RWPE1 (cell line): ENCODE data around the gene BRI3BP.

Source experiments
- CTCF ChIA-PET: fragments of 350-600 bp; sonication (Branson Sonifier 250); formaldehyde crosslinking; extraction: SDS; loops from one replicate; lab custom pipeline; 2021; lab: Yijun Ruan, JAX
- POLR2A ChIA-PET: fragments of 400-600 bp; formaldehyde crosslinking; extraction: SDS; loops from one replicate; lab custom pipeline; 2020; ENCODE audit warnings: antibody characterized with exemption; ENCODE audit not compliant: low non-redundant PET; lab: Yijun Ruan, JAX
- DNase-seq: peaks from one replicate; pipeline ENCODE4 v3.0.0; 2012; ENCODE audit warnings: low spot score
- H3K27ac ChIP-seq: fragments of 450-650 bp; 2 replicates; pipeline ENCODE4 v1.5.1; 2017
- TF ChIP-seq, protein P1 (sequence below): fragments of 450-650 bp; conservative IDR thresholded peaks from 2 replicates; pipeline ENCODE4 v1.5.1; 2017; ENCODE audit warnings: low read depth, mild to moderate bottlenecking

Gene BRI3BP, protein sequence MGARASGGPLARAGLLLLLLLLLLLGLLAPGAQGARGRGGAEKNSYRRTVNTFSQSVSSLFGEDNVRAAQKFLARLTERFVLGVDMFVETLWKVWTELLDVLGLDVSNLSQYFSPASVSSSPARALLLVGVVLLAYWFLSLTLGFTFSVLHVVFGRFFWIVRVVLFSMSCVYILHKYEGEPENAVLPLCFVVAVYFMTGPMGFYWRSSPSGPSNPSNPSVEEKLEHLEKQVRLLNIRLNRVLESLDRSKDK

DNA sequence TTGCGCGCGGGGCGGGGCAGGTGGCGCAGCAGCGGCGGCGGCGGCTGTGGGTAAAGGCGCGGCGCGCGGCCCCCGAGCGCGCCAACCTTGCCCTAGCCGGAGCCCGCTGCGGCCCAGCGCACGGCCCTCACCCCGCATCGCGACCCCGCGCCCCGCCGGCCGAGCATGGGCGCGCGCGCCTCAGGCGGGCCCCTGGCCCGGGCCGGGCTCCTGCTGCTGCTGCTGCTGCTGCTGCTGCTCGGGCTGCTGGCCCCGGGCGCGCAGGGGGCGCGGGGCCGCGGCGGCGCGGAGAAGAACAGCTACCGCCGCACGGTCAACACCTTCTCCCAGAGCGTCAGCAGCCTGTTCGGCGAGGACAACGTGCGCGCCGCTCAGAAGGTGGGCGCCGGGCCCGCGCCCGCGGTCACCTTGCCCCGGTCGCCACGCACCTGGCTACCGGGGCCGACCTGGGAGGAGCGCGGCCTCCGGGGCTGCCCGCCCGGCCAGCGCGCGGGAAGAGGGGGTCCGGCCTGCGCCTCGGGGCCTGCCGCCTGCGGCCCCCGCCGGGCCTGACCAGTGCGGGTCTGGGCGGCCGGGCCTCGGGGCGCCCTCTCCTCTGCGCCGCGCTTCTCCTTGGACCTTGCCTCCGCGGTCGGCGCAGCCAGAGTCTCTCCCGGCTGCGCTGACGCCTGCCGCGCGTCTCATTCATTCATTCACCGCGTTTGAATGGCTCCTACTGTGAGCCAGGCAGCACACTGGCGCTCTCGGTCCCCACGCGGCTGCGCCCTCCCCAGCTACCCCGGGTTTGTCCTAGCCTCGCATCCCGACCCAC, at the start of gene BRI3BP:
TSS of gene BRI3BP (plus strand) at position 20 of the 811 bp plus-strand sequence. CDS start at position 166, 146 bp downstream.
- peak; percentile 44 for DNase-seq

DNA sequence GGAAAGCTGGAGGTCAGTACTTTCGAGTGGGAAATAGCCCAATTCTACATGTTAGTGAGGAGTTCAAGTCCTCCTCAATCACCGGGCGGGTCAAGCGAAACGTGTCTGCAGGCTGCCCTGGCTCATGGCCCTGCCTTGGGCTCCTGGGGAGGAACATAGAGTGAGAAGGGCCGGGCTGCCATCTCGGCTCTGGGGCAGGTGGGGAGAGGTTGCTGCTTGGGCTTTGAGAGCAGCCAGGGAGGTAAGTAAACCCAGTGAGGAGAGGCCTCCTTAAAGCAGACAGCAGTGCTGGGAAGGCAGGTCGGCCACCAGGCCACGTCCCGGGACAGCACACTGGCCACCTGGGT, 47.0 kb upstream of the BRI3BP start:
- TF ChIP-seq, protein P1, sequence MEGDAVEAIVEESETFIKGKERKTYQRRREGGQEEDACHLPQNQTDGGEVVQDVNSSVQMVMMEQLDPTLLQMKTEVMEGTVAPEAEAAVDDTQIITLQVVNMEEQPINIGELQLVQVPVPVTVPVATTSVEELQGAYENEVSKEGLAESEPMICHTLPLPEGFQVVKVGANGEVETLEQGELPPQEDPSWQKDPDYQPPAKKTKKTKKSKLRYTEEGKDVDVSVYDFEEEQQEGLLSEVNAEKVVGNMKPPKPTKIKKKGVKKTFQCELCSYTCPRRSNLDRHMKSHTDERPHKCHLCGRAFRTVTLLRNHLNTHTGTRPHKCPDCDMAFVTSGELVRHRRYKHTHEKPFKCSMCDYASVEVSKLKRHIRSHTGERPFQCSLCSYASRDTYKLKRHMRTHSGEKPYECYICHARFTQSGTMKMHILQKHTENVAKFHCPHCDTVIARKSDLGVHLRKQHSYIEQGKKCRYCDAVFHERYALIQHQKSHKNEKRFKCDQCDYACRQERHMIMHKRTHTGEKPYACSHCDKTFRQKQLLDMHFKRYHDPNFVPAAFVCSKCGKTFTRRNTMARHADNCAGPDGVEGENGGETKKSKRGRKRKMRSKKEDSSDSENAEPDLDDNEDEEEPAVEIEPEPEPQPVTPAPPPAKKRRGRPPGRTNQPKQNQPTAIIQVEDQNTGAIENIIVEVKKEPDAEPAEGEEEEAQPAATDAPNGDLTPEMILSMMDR: no peak
- CTCF ChIA-PET: no interaction called here
- DNase-seq: no peak
- POLR2A ChIA-PET: no interaction called here
- H3K27ac ChIP-seq: peak overlapping the region; percentile 32

More for the DNA sequence above, at the start of gene BRI3BP:
- H3K27ac ChIP-seq: peak within 1 kb of the TSS; percentile 81
- CTCF ChIA-PET: interaction anchor here (0.7 to 1.0 kb wide), 3 partner anchors 54 to 166 kb away, joined by 3 read pairs; no protein-coding TSS in a partner anchor
- TF ChIP-seq, protein P1: no peak
- POLR2A ChIA-PET: no interaction called here

DNA sequence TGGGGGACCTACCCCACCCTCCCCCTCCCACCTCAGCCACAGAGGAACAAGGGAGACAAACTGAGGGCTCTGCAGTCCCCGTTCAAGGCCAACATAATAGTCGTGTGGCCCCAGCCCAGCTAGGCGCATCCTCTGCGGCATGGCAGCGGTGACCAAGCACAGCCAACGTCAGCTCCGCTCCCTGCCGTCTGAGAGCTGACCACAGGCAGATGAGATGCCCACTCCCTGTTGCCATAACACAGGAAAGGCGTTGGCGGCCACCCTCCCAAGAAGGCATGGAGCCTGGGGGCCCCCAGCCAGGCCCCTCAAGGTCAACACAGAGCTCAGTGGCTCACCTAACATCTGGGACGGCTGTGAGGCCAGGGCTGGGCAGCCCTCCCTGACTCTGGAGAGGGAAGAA, 46.4 kb upstream of the BRI3BP start:
- ChIA-PET CTCF (no interaction called here), POLR2A (no interaction called here)

DNA sequence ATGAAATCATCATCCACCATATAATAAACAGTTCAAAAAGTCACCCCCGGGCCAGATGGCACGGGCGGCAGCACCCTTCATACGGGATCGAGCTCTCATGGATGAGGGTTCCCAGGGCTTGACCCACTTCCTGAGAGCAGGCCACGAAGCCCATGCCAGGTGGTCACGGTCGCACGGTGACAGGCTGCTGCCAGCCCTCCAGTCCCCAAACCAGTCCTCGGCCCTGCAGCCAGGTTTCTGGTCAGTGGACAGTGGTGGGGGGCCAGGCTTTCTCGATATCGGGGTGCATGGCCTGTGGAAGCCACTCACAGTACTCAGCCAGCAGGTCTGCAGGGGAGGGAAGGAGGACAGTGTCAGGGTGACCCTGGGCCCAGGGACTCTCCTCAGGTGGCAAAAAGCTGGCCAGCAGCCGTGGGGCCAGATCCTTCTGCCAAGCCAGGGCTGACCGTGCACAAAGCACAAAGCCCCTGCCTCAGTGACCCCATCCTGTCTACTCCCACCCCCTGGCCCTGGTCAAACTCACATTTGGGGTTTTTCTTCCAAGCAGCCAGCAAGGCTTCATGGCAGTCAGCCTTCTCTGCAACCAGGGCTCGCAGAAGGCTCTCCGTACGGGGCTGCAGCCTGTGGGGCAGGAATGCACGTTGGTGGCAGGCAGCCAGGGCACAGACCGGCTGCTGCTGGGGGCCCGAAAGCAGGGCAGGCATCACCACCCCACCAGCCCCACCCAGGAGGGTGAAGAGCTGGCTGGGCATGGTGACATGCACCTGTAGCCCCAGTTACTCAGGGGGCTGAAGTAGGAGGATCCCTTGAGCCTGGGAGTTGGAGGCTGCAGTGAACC, 45.7 kb upstream of the BRI3BP start:
- POLR2A ChIA-PET: no interaction called here

More for the DNA sequence above, 46.4 kb upstream of the BRI3BP start:
- TF ChIP-seq, protein P1: no peak
- no peak for DNase-seq
- H3K27ac ChIP-seq: peak overlapping the region; percentile 32

DNA sequence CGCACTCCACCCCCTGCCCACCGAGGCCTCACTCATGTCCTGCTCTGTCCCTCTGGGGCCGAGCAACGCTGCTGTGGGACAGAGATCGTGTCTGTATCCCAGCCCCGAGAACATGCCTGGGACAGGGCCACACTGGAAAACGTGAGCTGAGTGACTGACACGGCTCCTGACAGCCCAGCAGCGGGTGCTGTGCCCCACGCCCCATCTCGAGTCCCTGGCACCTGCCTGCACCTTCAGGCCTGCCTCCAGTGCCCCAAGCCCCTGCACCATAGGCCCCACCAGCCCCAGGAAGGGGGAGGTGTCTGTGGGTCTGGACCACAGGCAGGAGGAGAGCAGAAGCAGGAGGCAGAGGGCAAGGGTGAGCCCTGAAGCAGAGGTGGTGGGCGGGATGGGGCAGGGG, 44.4 kb upstream of the BRI3BP start:
- DNase-seq: no peak
- ChIA-PET CTCF (interaction anchor here (1.7 kb wide), 1 partner anchor 9 kb away, joined by 9 read pairs; no protein-coding TSS in a partner anchor), POLR2A (no interaction called here)
- TF ChIP-seq, protein P1: no peak
- H3K27ac ChIP-seq: 0 out of 2 replicates have a peak overlapping the region, but pooled peaks have one; percentile 17

More for the DNA sequence above, 45.7 kb upstream of the BRI3BP start:
- DNase-seq: no peak
- peak overlapping the region; percentile 32 for H3K27ac ChIP-seq
- CTCF ChIA-PET: no interaction called here
- TF ChIP-seq, protein P1: no peak
